K562 (cell line): Measurements from ENCODE around the gene INO80C.

ENCODE experiments used
- CTCF ChIP-seq, 3 experiments: IDR thresholded peaks in 2 of 3; conservative IDR thresholded peaks in 1 of 3; 2 replicates each; pipeline ENCODE4 v1.5.1; 2011 to 2012; ENCODE audit warnings: low read length in 3 of 3, mild to moderate bottlenecking in 3 of 3, control low read depth in 2 of 3, improper control_type of control experiment in 1 of 3, inconsistent platforms in 1 of 3, low read depth in 1 of 3, mixed read lengths in 1 of 3, moderate library complexity in 1 of 3; ENCODE audit not compliant: insufficient read depth in 2 of 3
- ZFPM2 ChIP-seq: fragments of 250-450 bp; sonication (Bioruptor Pico); IDR thresholded peaks from 2 replicates; pipeline ENCODE4 v1.5.1; 2022; ENCODE audit warnings: mild to moderate bottlenecking
- ZNF12 ChIP-seq: sonication (generic); formaldehyde crosslinking; IDR thresholded peaks from 2 replicates; pipeline ENCODE4 v1.4.0; 2020; ENCODE audit warnings: mild to moderate bottlenecking, missing genetic modification reagents

- TF ChIP-seq CTCF (IDR thresholded peaks at IDR 0.05 in 2 of 3, conservative IDR thresholded peaks at IDR 0.05 in 1 of 3; ENCODE audit: insufficient read depth in 2 of 3, low read depth in 1 of 3, low read length in 3 of 3) (no peak), ZNF12 (no peak), ZFPM2 (CRISPR knock-in tag) (no peak)
Measured at GRCh38 chr18:35455926-35456763, 41.6 kb downstream of the INO80C start.
